KOPT-K1 (cell line): ENCODE measurements around the gene ESPNL.
"Not testable (repeated sequence)": the region's sequence is repeated elsewhere in the genome, so short reads cannot be mapped to it uniquely, and the experiment has no call there.

Experiments used
- H3K27ac ChIP-seq: fragments of 200-600 bp; sonication (generic); 2 replicates; pipeline ENCODE4 v1.5.1; 2016; ENCODE audit warnings: antibody characterized with exemption, mild to moderate bottlenecking, low read depth, low read length; ENCODE audit not compliant: poor library complexity, severe bottlenecking
- H3K36me3 ChIP-seq: fragments of 200-600 bp; sonication (generic); 2 replicates; pipeline ENCODE4 v1.5.1; 2017; ENCODE audit warnings: antibody characterized with exemption, mild to moderate bottlenecking, low read length, moderate library complexity; ENCODE audit not compliant: insufficient read depth
- H3K9me3 ChIP-seq: fragments of 200-600 bp; sonication (generic); 2 replicates; pipeline ENCODE4 v1.5.1; 2017; ENCODE audit warnings: antibody characterized with exemption, low read length, mild to moderate bottlenecking; ENCODE audit not compliant: insufficient read depth, poor library complexity, severe bottlenecking

ESPNL gene, protein sequence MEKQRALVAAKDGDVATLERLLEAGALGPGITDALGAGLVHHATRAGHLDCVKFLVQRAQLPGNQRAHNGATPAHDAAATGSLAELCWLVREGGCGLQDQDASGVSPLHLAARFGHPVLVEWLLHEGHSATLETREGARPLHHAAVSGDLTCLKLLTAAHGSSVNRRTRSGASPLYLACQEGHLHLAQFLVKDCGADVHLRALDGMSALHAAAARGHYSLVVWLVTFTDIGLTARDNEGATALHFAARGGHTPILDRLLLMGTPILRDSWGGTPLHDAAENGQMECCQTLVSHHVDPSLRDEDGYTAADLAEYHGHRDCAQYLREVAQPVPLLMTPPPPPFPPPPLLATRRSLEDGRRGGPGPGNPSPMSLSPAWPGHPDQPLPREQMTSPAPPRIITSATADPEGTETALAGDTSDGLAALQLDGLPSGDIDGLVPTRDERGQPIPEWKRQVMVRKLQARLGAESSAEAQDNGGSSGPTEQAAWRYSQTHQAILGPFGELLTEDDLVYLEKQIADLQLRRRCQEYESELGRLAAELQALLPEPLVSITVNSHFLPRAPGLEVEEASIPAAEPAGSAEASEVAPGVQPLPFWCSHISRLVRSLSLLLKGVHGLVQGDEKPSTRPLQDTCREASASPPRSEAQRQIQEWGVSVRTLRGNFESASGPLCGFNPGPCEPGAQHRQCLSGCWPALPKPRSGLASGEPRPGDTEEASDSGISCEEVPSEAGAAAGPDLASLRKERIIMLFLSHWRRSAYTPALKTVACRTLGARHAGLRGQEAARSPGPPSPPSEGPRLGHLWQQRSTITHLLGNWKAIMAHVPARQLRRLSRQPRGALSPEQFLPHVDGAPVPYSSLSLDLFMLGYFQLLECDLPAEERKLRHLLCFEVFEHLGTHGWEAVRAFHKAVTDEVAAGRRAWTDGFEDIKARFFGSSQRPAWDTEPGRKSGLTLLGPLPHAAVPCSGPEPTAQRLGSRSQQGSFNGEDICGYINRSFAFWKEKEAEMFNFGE

DNA sequence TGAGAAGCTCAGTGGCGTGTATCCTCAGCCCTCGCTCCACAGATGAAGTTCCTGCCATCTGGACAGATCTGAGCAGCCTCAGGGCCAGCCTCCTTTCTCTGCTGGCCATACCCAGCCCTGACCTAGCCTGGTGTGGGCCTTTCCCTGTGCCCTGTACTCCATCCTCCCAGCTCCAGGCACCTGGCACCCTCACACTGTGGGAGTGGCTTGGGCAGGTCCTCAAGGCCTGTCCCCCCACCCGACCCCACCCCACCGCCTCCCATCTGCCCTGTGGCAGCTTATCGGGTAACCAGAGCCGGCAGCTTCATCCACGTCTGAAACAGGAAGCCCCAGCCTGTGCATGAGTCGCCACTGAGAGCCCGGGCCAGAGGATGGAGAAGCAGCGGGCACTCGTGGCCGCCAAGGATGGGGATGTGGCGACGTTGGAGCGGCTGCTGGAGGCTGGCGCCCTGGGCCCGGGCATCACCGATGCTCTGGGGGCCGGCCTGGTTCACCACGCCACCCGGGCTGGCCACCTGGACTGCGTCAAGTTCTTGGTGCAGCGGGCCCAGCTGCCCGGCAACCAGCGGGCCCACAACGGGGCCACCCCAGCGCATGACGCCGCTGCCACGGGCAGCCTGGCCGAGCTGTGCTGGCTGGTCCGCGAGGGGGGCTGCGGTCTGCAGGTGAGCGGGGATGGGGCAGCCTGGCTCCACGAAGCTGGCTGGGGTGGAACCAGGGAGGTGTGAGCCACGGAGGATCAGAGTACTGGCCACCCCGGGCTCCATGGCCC is at the start of gene ESPNL:
Gene ESPNL, plus strand, starts transcription at position 292 of the 772 bp plus-strand sequence. Its CDS starts 80 bp downstream, at position 372.
- no peaks in the 10 kb centered on the region for H3K9me3 ChIP-seq
- peaks cover 13% of the 10 kb centered on the region; the same call in 1 of the 2 replicates for H3K36me3 ChIP-seq
- H3K27ac ChIP-seq: no peak within 1 kb of the TSS

DNA sequence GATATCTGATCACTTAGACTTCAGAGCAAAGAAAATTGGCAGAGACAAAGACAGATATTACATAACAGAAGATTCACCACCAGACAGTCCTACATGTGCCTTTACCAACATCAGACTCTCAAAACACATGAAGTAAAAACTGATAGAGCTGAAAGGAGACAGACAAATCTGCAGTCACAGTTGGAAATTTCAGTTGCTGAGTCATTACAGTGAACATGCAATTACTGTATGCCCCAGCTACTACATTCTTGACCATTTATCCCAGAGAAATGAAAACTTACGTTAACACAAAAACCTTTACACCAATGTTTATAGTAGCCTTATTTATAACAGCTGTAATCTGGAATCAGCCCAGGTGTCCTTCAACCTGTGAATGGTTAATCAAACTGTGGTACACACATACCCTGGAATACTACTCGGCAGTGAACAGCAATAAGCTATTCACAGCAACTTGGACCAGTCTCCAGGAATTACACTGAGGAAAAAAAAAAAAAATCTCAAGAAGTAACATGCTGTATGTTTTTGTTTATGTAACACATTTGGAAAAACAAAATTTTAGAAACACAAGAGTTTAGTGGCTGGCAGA is 46.9 kb upstream of the ESPNL start:
- Histone ChIP-seq H3K27ac (no peak overlapping the region), H3K36me3 (no peaks in the 10 kb centered on the region), H3K9me3 (peaks cover 4% of the 10 kb centered on the region)

DNA sequence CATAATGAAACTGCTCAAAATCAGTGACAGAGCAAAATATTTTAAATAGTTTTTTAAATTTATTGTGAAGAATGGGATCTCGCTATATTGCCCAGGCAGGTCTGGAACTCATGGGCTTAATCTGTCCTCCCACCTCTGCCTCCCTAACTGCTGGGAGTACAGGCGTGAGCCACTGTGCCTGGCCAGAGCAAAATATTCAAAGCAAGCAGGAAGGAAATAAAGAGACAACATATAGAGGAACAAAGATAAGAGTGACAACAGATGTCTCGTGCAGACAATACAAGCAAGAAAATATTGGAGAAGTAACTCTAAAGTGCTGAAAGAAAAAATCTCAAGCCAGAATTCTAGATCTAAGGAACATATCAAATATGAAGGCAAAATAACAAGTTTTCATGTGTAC is 44.3 kb upstream of the ESPNL start:
- Histone ChIP-seq H3K36me3 (no peaks in the 10 kb centered on the region), H3K9me3 (no peaks in the 10 kb centered on the region), H3K27ac (no peak overlapping the region)

DNA sequence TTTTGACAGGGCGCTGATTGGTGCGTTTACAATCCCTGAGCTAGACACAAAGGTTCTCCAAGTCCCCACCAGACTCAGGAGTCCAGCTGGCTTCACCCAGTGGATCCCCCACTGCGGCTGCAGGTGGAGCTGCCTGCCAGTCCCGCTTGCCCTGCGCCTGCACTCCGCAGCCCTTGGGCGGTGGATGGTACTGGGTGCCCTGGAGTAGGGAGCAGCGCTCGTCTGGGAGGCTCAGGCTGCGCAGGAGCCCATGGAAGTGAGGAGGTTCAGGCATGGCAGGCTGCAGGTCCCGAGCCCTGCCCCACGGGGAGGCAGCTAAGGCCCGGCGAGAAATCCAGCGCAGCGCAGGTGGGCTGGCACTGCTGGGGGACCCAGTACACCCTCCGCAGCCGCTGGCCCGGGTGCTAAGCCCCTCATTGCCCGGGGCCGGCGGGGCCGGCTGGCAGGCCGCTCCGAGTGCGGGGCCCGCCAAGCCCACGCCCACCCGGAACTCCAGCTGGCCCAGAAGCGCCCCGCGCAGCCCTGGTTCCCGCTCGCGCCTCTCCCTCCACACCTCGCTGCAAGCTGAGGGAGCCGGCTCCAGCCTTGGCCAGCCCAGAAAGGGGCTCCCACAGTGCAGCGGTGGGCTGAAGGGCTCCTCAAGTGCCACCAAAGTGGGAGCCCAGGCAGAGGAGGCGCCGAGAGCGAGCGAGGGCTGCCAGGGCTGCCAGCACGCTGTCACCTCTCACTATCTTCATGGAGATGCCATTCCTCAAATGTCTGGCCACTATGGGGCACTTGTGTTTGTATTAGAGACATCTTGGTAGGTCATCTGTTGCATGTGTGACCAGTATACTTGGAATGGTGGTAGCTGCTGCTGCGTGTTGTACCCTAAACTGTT is 42.2 kb upstream of the ESPNL start:
- H3K36me3 ChIP-seq, H3K27ac ChIP-seq, H3K9me3 ChIP-seq: not testable (repeated sequence)

DNA sequence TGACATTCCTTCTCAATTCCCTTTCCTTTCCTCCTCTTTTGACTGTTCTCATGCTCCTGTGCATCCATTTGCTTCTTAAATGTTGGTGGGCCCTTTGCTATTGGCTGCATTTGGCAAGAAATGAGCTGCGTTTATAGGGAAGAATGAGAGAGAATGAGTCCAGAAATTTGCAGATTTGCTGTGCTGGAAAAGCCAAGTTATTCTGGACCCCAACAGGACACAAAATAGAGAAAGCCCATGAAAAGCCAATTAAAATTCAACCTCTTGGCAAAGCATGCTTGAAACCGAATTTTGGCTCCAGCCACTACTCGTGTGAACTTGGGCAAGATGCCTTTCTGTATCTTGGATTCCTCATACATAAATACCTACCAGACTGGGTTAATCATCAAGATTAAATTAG is 40.6 kb upstream of the ESPNL start:
- H3K27ac ChIP-seq: peak overlapping the region; percentile 90
- H3K36me3 ChIP-seq: peaks cover 6% of the 10 kb centered on the region; the same call in 1 of the 2 replicates
- H3K9me3 ChIP-seq: no peaks in the 10 kb centered on the region

DNA sequence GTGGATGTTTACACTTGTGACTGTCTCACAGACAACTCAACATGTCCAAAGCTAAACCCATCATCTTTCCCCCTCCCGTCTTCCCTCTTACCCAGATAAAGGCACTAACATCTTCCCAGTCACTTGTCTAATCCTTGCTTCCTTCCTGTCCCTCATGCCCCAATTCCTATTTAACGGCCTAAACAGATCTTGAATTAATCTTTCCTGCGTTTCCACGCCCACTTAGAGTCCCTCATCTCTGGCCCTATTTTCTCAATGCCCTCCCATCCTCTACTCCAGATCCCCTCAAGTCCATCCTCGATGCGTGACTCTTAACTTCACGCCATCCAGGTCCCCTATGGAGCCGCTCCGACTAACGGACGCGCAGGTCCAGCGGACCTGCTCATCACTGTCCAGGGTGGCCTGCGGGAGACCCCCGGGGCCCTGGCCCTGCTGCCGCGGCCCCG is 40.0 kb upstream of the ESPNL start:
- Histone ChIP-seq H3K27ac (peak overlapping the region; percentile 90), H3K36me3 (peaks cover 12% of the 10 kb centered on the region)

DNA sequence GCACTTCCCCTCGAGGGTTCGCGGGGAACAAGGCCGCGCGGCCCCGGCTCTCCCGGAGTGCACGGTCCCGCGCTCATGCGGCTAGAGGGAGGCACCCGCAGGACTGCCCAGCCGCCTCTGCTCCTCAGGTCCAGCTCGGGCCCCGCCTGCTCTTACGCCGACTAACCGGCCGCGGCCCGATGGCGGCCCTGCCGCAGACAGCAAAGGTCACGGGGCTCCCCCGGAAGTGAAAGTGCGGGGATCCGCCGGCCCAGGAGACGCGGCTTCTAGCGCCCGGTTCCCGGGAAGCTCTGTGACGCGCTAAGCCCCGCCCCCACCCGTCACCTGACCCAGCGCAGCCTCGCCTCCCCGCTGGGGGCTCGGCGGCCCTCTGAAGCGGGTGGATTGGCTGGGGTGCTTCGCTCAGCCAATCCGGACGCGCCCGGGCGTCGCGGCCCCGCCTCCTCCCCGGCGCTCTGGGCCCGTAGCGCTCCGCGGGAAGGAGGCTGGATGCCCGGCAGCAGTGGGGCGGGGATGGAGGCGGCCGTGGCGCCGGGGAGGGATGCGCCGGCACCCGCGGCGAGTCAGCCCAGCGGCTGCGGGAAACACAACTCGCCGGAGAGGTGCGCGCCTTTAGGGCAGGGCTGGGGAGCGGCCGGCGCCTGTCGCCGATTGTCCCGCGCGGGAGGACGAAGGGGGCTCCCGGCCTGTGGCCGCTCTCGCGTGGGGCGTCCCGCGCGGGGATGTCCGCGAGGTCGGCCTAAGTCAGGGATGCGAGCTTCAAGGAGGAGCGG is 39.4 kb upstream of the ESPNL start, which contains the start of gene SCLY:
Gene SCLY, plus strand, starts transcription at position 460 of the 773 bp plus-strand sequence. Its CDS starts 54 bp downstream, at position 514.
- Histone ChIP-seq H3K27ac (peak within 1 kb of the TSS; percentile 90), H3K9me3 (no peaks in the 10 kb centered on the region), H3K36me3 (peaks cover 16% of the 10 kb centered on the region)

More for the DNA sequence above, 40.0 kb upstream of the ESPNL start:
- no peaks in the 10 kb centered on the region for H3K9me3 ChIP-seq

DNA sequence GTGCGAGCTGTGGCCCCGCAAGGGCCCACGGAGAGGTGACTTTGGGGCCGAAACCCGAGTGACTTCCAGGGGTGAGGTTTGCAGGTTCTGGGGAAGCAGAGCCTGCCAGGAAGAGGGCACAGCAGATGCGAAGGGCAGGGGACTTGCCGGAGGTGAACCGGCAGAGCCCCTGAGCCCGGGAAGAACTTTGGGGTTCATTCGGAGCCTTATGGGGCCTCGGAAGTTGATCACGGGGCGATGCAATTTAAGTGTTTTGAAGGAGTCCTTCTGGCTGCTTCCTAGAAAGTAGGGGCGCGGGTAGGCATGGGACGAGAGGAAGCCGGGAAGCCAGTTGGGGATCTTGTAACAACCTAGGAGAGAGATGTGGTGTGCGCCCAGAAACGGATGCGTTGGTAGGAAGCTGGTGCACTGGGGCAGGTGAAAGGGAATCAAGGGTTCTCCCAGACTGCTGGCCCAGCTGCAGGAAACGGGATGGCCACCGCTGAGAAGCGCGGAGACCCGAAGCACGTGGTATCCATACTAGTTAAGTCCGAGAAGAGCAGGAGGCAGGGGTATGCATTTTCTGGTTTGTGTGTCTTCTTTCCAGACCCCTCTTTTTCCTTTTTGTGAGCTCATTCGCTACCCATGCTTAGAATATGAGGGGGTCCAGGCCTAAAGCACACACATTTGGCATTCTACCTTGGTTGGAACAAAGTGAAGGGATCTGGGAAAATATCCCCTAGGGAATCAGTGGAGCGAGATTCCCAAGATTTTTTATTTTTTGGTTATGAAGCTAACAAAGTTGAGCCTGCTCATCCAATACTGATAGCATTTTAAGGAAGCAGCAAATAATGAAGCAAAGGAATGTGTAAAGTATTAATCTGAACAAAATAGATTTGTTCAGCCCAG is 38.6 kb upstream of the ESPNL start:
- peak overlapping the region; percentile 90 for H3K27ac ChIP-seq
- H3K36me3 ChIP-seq: peaks cover 24% of the 10 kb centered on the region
- peaks cover 6% of the 10 kb centered on the region for H3K9me3 ChIP-seq

DNA sequence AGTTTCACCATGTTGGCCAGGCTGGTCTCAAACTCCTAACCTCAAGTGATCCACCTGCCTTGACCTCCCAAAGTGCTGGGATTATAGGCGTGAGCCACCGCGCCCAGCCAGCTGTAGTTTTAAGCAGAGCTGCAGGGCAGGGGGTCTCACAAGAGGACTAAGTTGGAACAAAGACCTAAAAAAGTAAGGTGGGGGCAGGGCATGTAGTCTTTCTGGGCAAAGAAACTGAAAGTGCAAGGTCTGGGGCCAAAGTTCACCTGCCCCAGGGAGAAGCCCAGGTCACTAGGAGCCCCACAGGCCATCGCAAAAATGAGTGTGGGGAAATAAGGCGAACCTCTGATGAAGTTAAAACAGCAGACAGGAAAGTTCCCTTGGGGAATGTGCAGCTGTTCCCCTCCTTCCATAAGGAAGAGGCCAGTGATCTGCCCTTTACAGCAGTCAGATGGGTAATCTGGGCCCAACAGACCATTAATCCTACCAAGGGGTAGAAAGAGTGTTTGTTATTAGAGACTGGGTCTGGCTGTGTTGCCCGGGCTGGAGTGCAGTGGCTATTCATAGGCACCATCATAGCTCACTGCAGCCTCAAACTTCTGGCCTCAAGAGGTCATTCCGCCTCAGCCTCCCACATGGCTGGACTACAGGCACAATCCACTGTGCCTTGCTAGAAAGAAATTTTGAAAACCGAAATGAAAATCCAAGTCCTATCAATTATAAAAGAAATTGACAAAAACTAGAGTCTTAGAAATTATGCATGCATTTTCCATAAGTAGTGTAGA is 36.5 kb upstream of the ESPNL start:
- peaks cover 40% of the 10 kb centered on the region for H3K36me3 ChIP-seq
- H3K9me3 ChIP-seq: peaks cover 11% of the 10 kb centered on the region
- peak overlapping the region; percentile 22 for H3K27ac ChIP-seq

DNA sequence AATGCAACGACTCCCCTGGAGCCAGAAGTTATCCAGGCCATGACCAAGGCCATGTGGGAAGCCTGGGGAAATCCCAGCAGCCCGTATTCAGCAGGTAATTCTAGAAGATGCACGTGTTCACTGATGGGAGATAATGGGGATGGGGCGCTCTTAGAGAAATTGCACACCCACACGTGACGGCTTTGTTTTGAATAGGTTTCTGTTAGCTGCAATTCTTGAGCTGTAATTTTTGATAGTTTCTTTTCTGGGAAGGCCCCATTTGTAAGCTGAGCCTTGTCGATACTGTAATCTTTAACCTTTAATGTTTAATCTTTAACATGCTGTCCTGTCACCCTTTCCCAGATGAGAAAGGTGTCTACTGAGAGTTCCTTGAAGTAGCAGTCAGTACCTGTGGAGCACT is 35.8 kb upstream of the ESPNL start:
- H3K27ac ChIP-seq: no peak overlapping the region
- peaks cover 11% of the 10 kb centered on the region for H3K9me3 ChIP-seq
- H3K36me3 ChIP-seq: peaks cover 47% of the 10 kb centered on the region

DNA sequence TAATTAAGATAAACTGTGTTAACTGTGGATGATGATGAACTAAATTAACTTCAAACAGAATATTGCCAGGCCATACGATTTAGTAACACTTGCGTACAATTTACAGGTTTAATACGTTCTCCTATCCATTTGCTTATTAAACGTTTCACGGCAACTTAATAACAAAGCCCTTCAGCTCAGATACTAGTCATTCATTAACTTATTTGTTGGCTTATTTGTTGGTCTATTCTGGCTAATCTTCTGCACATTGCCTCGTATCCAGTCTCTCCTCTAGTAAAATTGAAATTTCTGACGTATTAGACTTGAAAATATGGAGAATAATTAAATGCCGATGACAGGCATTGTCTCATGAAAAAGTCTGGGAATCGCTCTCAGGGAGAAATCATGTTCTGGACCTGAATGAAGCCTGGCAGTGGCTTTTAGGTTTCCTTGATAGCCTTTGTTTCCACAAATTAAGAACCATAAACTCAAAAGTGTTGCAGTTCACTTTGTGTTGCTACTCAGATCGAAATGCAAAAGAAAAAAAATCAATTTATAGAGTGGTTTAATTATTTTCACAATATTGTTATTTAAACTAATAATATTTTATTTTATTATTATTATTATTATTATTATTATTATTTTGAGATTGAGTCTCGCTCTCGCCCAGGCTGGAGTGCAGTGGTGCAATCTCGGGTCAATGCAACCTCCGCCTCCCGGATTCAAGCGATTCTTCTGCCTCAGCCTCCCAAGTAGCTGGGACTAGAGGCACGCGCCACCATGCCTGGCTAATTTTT is 34.9 kb upstream of the ESPNL start:
- Histone ChIP-seq H3K27ac (no peak overlapping the region), H3K9me3 (peaks cover 11% of the 10 kb centered on the region), H3K36me3 (peaks cover 55% of the 10 kb centered on the region)
